GM06990 (cell line): ENCODE measurements around the gene S100A7A.

Experiments
- DNase-seq: peaks from one replicate; pipeline ENCODE4 v3.0.0-alpha.2; 2011; ENCODE audit not compliant: insufficient read length; ENCODE audit errors: extremely low read depth
- H3K27me3 ChIP-seq: replicated peaks from 2 replicates; pipeline ENCODE4 v1.6.0; 2011; ENCODE audit warnings: low read length; ENCODE audit not compliant: control insufficient read depth, insufficient read depth
- H3K36me3 ChIP-seq: 2 replicates; pipeline ENCODE4 v1.5.1; 2011; ENCODE audit warnings: low read length; ENCODE audit not compliant: control insufficient read depth, insufficient read depth
- H3K4me3 ChIP-seq: replicated peaks from 2 replicates; pipeline ENCODE4 v1.5.1; 2011; ENCODE audit warnings: low read depth, mild to moderate bottlenecking, control low read depth, low read length
- CTCF ChIP-seq: IDR thresholded peaks from 2 replicates; pipeline ENCODE4 v1.5.1; 2011; ENCODE audit warnings: low read length, control low read depth, mild to moderate bottlenecking, inconsistent platforms; ENCODE audit not compliant: insufficient read depth, poor library complexity, severe bottlenecking

S100A7A gene

GRCh38 chr1:153415850-153416570 lies at the start of gene S100A7A:
TSS of gene S100A7A (plus strand) at chr1:153416520. CDS start at chr1:153418083, 1,563 bp downstream.
- Histone ChIP-seq H3K4me3 (no peak within 1 kb of the TSS), H3K36me3 (no peaks in the 10 kb centered on the region), H3K27me3 (no peaks in the 10 kb centered on the region)
- no peak for DNase-seq
- TF ChIP-seq CTCF, result no peak

- DNase-seq, result no peak
- no peak for TF ChIP-seq CTCF
These were observed 49.2 kb upstream of the S100A7A start for GRCh38 chr1:153367090-153367489.

GRCh38 chr1:153368495-153368894 lies 47.8 kb upstream of the S100A7A start:
- Histone ChIP-seq H3K27me3 (peaks cover 2% of the 10 kb centered on the region), H3K36me3 (no peaks in the 10 kb centered on the region), H3K4me3 (no peak overlapping the region)
- no peak for DNase-seq
- no peak for TF ChIP-seq CTCF

More at GRCh38 chr1:153367090-153367489, 49.2 kb upstream of the S100A7A start:
- peaks cover 2% of the 10 kb centered on the region for H3K27me3 ChIP-seq
- no peaks in the 10 kb centered on the region for H3K36me3 ChIP-seq
- H3K4me3 ChIP-seq, result no peak overlapping the region

- H3K27me3 ChIP-seq, result peaks cover 2% of the 10 kb centered on the region
- H3K36me3 ChIP-seq, result no peaks in the 10 kb centered on the region
- TF ChIP-seq CTCF, result no peak
- DNase-seq, result no peak
- no peak overlapping the region for H3K4me3 ChIP-seq
These were observed 46.2 kb upstream of the S100A7A start for GRCh38 chr1:153370146-153370545.

GRCh38 chr1:153371231-153371630 lies 45.1 kb upstream of the S100A7A start:
- no peak overlapping the region for H3K4me3 ChIP-seq
- no peak for TF ChIP-seq CTCF
- H3K36me3 ChIP-seq, result no peaks in the 10 kb centered on the region
- peaks cover 2% of the 10 kb centered on the region for H3K27me3 ChIP-seq
- DNase-seq, result no peak
